Activated naive CD8-positive, alpha-beta T cell treated with anti-CD3 and anti-CD28 coated beads for 36 hours (primary cell): ENCODE results near the gene CARD10. TPM values are rescaled to one million over a fixed set of nuclear protein-coding genes. Genes with fewer than 3 reads are reported as not detected.

Experiments used
- DNase-seq: peaks from one replicate; pipeline ENCODE4 v3.0.0; 2021
- H3K27ac Mint-ChIP-seq: one replicate; pipeline ENCODE4 v1.8.0; 2022; ENCODE audit warnings: mild to moderate bottlenecking, moderate library complexity, mixed read lengths
- H3K27me3 Mint-ChIP-seq: one replicate; pipeline ENCODE4 v1.8.0; 2022; ENCODE audit warnings: mild to moderate bottlenecking, mixed read lengths
- H3K36me3 Mint-ChIP-seq: one replicate; pipeline ENCODE4 v1.8.0; 2021; ENCODE audit warnings: mild to moderate bottlenecking, mixed read lengths
- H3K4me1 Mint-ChIP-seq: one replicate; pipeline ENCODE4 v1.8.0; 2021; ENCODE audit warnings: mixed read lengths
- H3K4me3 Mint-ChIP-seq: one replicate; pipeline ENCODE4 v1.8.0; 2022; ENCODE audit warnings: mild to moderate bottlenecking, moderate library complexity, mixed read lengths
- H3K9me3 Mint-ChIP-seq: one replicate; pipeline ENCODE4 v1.8.0; 2022; ENCODE audit warnings: mixed read lengths
- total RNA-seq, 2 experiments: library from RNA; stranded (reverse); gene quantifications; one replicate each; pipeline ENCODE4 v1.2.3, GENCODE V29; 2021

CARD10 gene
- total RNA-seq, 2 experiments from 2014 or later, result 0.06 to 0.14 TPM

DNA sequence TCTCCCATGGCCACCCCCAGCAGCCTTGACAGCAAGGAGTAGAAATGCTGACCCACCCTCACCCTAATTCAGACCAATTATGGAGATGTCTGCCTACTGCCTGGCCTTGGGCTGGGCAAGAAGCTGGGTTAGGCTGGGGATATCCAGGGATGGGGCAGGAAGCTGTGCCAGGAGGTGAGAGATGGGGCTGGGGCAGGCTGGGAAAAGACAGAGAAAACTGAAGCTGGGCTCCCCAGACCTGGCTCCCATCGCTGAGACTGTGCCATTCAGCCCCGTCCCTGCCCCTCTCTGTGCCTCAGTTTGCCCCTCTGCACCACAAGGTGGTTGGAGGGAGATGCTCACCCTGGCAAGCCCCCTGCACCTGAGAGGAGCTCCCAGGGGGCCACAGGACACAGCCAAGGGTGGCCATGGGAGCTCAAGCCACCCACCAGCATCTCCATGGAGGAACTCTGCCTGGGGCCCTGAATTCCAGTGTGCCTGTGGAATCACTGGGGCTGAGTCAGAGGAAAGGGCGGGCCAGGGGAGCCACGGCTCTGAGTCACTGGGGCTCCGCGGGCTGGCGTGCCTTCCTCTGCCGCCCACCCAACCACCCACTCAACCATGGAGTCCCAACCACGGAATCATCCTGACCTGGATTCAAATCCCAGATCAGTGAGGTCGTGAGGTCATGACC lies 6.0 kb upstream of the CARD10 start:
- H3K27ac Mint-ChIP-seq, result no peak overlapping the region
- H3K9me3 Mint-ChIP-seq, result no peaks in the 10 kb centered on the region
- no peak for DNase-seq
- H3K4me3 Mint-ChIP-seq, result no peak overlapping the region
- peaks cover 9% of the 10 kb centered on the region for H3K4me1 Mint-ChIP-seq
- H3K36me3 Mint-ChIP-seq, result no peaks in the 10 kb centered on the region
- H3K27me3 Mint-ChIP-seq, result peaks cover 40% of the 10 kb centered on the region

DNA sequence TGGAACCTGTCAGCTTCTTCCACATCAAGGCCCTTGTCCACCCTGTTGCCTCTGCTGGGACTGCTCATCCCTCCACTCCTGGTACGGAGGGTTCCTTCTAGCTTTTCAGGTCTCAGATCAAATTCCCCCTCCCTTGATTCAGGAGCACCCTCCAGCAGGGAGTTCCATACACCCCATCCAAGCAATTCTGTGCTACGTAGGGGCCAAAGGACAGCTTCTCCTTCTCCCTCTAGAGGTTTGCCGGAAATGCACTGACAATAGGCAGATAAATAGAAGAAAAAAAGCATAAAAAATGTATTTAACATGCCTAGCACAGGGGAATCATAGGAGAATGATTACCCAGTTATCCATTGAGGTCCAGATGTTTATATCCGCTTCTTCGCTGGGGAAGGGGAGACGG lies 3.3 kb upstream of the CARD10 start:
- H3K4me1 Mint-ChIP-seq, result peaks cover 3% of the 10 kb centered on the region
- H3K36me3 Mint-ChIP-seq, result no peaks in the 10 kb centered on the region
- no peak overlapping the region for H3K27ac Mint-ChIP-seq
- no peaks in the 10 kb centered on the region for H3K9me3 Mint-ChIP-seq
- DNase-seq, result no peak
- H3K27me3 Mint-ChIP-seq, result peaks cover 53% of the 10 kb centered on the region
- no peak overlapping the region for H3K4me3 Mint-ChIP-seq

DNA sequence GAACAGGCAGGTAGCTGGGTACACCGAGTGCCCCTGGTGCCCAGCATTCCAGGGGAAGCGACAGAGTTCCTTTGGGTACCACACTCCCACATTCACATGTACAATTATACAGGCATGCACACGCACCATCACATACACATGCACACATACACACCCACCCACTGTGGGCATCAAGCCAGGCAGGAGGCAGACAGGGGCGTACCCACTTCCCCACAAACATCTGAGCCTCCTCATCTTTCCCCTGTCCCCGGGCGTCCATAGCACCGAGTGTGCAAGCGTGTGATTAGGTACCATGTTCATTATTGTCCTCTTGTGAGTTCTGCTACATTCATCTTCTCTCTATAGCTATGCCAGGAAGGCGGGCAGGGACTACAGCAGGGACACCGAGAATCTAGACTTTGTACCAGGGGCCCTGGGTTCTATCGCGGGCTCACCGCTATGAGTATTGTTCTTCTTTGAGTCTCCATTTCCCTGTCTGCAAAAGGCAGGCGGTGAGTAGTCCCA lies 2.1 kb upstream of the CARD10 start:
- Mint-ChIP-seq H3K4me1 (peaks cover 3% of the 10 kb centered on the region), H3K9me3 (no peaks in the 10 kb centered on the region), H3K27me3 (peaks cover 53% of the 10 kb centered on the region), H3K27ac (no peak overlapping the region), H3K36me3 (no peaks in the 10 kb centered on the region), H3K4me3 (no peak overlapping the region)
- no peak for DNase-seq

- no peak overlapping the region for H3K4me3 Mint-ChIP-seq
These were observed 1.6 kb upstream of the CARD10 start for GRCh38 chr22:37520776-37521191.

DNA sequence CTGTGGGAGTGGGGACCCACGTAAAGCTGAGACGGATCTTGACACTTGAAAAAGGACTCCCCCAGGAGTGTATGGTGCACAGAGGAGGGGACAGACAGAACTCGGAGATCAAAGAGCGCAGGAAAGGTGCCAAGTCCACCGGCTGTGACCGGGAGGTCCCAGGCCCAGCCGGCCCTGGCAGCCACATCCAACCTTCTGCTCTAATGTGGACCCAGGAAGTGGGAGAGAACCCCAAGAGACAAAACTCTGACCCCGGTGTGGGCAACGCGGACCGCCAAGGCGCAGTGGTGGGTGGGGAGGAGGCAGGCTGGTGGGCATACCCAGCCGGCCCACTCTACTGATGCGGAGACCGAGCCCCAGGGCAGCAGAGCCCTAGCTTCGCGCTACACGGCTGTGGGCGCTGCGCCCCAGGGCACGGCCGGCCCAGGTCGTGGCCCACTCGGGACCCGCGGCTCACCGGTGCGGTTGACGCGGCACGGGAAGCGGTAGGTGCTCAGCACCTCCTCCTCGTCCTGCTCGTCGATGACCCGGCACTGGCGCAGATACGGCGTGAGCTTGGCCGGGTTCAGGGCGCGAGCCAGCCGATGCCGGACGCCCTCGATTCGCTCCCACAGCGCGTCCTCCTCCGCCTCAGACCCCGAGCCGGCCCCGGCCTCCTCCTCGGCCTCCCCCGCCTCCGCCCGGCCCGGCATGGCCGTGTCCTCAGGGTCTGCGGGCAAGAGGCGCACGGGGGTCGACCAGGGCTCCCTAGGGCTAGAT lies 527 bp downstream of the CARD10 start:
- Mint-ChIP-seq H3K27ac (no peak overlapping the region), H3K4me1 (no peaks in the 10 kb centered on the region), H3K4me3 (peak overlapping the region; percentile 52), H3K9me3 (no peaks in the 10 kb centered on the region), H3K27me3 (peaks cover 45% of the 10 kb centered on the region), H3K36me3 (no peaks in the 10 kb centered on the region)
- DNase-seq, result no peak

More at GRCh38 chr22:37520776-37521191, 1.6 kb upstream of the CARD10 start:
- no peak for DNase-seq
- Mint-ChIP-seq H3K9me3 (no peaks in the 10 kb centered on the region), H3K36me3 (no peaks in the 10 kb centered on the region), H3K4me1 (peaks cover 2% of the 10 kb centered on the region), H3K27me3 (peaks cover 49% of the 10 kb centered on the region), H3K27ac (no peak overlapping the region)

DNA sequence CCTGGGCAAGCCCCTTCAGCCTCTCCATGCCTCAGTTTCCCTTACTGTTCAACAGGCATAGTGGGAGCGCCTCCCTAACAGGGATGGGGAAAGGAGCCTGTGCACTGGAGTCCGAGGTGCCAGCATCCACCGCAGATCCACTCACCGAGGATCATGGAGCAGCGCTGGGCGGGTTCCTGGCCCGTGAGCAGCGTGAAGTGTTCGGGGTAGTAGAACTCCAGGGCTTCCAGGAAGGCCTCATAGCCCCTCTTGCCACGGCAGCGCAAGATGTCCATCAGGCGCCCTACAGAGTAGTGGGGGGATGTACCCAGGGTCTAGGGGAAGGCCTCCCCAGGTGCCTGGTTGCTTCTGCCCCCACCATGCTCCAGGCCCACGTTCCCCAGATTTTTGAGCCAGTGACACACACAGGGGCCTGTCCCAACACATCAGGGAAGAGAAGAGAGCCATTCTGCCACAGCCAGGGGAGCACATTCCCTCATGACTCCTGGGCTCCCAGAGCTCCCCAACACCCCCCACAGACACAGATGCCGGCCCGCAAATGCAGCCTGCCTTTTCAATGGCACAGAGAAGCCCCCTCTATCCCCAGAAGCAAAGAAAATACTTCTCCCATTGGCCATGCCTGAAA lies 1.3 kb downstream of the CARD10 start:
- Mint-ChIP-seq H3K4me3 (peak overlapping the region; percentile 52), H3K27me3 (peaks cover 40% of the 10 kb centered on the region), H3K27ac (no peak overlapping the region), H3K4me1 (no peaks in the 10 kb centered on the region), H3K9me3 (no peaks in the 10 kb centered on the region), H3K36me3 (no peaks in the 10 kb centered on the region)
- DNase-seq, result no peak

- Mint-ChIP-seq H3K27ac (no peak overlapping the region), H3K9me3 (no peaks in the 10 kb centered on the region)
These were observed 2.8 kb downstream of the CARD10 start for GRCh38 chr22:37516456-37516855.

GRCh38 chr22:37515901-37516300 lies 3.3 kb downstream of the CARD10 start:
- DNase-seq, result no peak
- Mint-ChIP-seq H3K27ac (no peak overlapping the region), H3K9me3 (no peaks in the 10 kb centered on the region), H3K4me3 (no peak overlapping the region), H3K27me3 (peaks cover 20% of the 10 kb centered on the region), H3K4me1 (no peaks in the 10 kb centered on the region), H3K36me3 (no peaks in the 10 kb centered on the region)

More at GRCh38 chr22:37516456-37516855, 2.8 kb downstream of the CARD10 start:
- Mint-ChIP-seq H3K36me3 (no peaks in the 10 kb centered on the region), H3K4me3 (no peak overlapping the region), H3K4me1 (no peaks in the 10 kb centered on the region), H3K27me3 (peaks cover 25% of the 10 kb centered on the region)
- no peak for DNase-seq

- H3K9me3 Mint-ChIP-seq, result no peaks in the 10 kb centered on the region
- no peaks in the 10 kb centered on the region for H3K4me1 Mint-ChIP-seq
These were observed 4.6 kb downstream of the CARD10 start for GRCh38 chr22:37514526-37515051.

DNA sequence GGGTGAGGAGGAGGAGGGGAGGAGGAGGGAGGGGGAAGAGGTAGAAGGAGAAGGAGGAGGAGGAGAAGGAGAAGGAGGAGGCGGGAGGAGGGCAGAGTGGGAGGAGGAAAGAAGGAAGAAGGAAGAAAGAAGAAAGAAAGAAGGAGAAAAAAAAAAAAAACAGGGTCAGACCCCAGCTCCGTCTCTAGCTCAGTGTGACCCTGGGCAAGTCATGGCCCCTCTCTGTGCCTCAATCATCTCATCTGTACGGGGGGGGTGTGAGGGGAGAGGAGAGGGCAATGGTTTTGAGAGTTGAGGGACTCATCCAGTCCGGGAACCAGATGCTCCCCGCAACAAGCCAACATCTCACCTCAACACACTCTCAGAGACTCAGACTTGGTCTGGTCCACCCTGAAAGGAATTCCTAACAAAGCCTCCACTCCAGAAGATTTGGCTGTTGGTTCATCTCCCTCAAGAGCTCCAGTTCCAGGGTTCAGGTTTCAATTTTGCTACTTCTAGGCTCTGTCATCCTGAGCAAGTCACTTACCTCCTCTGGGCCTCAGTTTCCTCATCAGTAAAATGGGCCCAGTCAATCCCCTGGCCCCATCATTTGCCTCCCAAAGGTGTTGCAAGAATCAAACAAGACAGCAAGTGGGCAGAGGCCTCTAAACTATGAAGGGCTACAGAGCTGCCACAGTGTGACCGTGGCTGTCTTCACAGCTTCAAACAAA lies 7.7 kb downstream of the CARD10 start:
- H3K4me1 Mint-ChIP-seq, result no peaks in the 10 kb centered on the region
- no peaks in the 10 kb centered on the region for H3K36me3 Mint-ChIP-seq
- no peak for DNase-seq
- H3K9me3 Mint-ChIP-seq, result no peaks in the 10 kb centered on the region
- H3K4me3 Mint-ChIP-seq, result no peak overlapping the region
- no peaks in the 10 kb centered on the region for H3K27me3 Mint-ChIP-seq
- H3K27ac Mint-ChIP-seq, result no peak overlapping the region

More at GRCh38 chr22:37514526-37515051, 4.6 kb downstream of the CARD10 start:
- no peak for DNase-seq
- Mint-ChIP-seq H3K27ac (no peak overlapping the region), H3K27me3 (peaks cover 7% of the 10 kb centered on the region), H3K36me3 (no peaks in the 10 kb centered on the region), H3K4me3 (no peak overlapping the region)

DNA sequence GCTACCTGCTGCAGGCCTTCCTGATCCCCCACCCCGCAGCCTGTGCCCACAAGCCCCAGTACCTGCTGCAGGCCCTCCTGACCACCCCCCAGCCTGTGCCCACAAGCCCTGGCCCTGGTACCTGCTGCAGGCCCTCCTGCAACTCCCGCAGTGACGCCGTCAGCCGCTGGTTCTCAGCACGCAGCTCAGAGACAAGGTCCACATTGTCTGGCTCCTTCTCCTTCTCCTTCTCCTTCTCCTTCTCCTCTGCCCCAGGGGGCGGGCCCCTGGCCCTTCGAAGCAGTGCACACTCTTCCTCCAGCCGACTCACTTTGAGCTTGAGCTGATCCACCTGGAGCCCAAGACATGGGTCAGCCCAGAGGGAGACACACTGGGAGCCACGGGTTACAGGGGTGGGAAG lies 9.1 kb downstream of the CARD10 start:
- no peaks in the 10 kb centered on the region for H3K9me3 Mint-ChIP-seq
- no peak for DNase-seq
- no peak overlapping the region for H3K4me3 Mint-ChIP-seq
- no peak overlapping the region for H3K27ac Mint-ChIP-seq
- no peaks in the 10 kb centered on the region for H3K4me1 Mint-ChIP-seq
- no peaks in the 10 kb centered on the region for H3K36me3 Mint-ChIP-seq
- no peaks in the 10 kb centered on the region for H3K27me3 Mint-ChIP-seq

DNA sequence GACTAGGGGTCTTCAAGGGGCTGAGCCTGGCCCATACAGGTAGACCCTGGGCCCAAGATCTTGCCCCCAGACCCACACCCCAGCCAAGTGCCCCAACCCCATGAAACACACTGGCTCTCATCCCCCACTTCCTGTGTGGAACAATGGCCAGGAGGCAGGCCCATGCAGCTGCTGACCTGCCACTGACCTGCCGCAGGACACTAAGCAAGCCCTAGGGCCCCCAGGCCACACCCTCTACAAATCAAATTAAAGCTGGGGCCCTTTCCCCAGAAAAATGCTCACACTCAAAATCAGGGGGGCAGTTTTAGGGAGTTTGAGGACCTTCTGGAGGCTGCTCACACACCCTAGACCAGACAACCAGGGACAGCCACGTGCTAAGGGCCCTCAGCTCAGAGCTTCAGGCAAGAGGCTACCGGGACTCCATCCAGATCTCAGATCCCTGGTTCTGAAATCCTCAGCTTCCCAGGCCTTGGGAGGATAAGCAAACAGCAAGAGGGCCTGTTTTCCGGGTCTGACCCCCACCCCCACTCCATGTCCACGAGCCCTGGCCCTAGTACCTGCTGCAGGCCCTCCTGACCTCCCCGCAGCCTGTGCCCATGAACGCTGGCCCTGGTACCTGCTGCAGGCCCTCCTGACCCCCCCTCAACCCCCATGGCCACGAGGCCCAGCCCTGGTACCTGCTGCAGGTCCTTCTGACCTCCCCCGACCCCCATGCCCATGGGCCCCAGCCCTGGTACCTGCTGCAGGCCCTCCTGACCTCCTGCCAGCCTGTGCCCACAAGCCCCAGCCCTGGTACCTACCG lies 10.0 kb downstream of the CARD10 start:
- no peaks in the 10 kb centered on the region for H3K4me1 Mint-ChIP-seq
- no peaks in the 10 kb centered on the region for H3K27me3 Mint-ChIP-seq
- no peaks in the 10 kb centered on the region for H3K9me3 Mint-ChIP-seq
- H3K4me3 Mint-ChIP-seq, result no peak overlapping the region
- no peaks in the 10 kb centered on the region for H3K36me3 Mint-ChIP-seq
- no peak overlapping the region for H3K27ac Mint-ChIP-seq
- no peak for DNase-seq

DNA sequence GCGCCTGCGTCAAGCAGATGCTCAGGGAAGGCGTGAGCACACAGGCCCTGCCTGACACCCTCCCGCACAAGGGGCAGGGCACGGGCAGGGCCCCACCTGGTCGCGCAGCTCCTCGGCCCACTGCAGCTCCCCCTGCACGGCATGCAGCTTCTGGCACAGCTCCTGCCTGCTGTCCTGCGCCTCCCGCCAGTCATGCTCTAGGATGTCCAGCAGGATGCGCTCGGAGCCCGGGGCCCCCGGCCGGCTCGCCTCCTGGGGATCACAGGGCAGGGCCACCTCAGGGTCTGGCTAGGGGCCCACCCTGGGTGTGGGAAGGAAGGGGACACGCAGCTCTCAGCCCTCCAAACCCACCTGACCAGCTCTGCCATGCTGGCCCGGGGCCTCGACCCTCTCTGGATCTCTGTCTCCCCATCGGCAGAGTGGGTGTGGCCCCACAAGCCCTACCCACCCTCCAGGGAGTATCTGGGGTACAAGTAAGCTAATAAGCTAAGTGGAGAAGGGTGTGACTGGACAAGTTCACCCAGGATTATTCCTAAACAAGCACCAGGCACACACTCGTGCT lies 10.7 kb downstream of the CARD10 start:
- no peak for DNase-seq
- Mint-ChIP-seq H3K27ac (no peak overlapping the region), H3K9me3 (no peaks in the 10 kb centered on the region), H3K4me1 (no peaks in the 10 kb centered on the region), H3K36me3 (no peaks in the 10 kb centered on the region), H3K27me3 (no peaks in the 10 kb centered on the region), H3K4me3 (no peak overlapping the region)

GRCh38 chr22:37507731-37508130 lies 11.5 kb downstream of the CARD10 start:
- no peaks in the 10 kb centered on the region for H3K36me3 Mint-ChIP-seq

More at GRCh38 chr22:37507731-37508130, 11.5 kb downstream of the CARD10 start:
- Mint-ChIP-seq H3K9me3 (no peaks in the 10 kb centered on the region), H3K4me1 (no peaks in the 10 kb centered on the region), H3K4me3 (no peak overlapping the region), H3K27me3 (no peaks in the 10 kb centered on the region), H3K27ac (no peak overlapping the region)
- no peak for DNase-seq
